SH-SY5Y (cell line): ENCODE data around the gene GALNT2.

ENCODE experiments used
- GATA2 ChIP-seq: IDR thresholded peaks from 2 replicates; pipeline ENCODE4 v1.6.1; 2011; ENCODE audit warnings: mild to moderate bottlenecking, low read depth, low read length
- GATA3 ChIP-seq: IDR thresholded peaks from 2 replicates; pipeline ENCODE4 v1.6.1; 2011; ENCODE audit warnings: low read depth, mild to moderate bottlenecking, low read length, moderate library complexity

DNA sequence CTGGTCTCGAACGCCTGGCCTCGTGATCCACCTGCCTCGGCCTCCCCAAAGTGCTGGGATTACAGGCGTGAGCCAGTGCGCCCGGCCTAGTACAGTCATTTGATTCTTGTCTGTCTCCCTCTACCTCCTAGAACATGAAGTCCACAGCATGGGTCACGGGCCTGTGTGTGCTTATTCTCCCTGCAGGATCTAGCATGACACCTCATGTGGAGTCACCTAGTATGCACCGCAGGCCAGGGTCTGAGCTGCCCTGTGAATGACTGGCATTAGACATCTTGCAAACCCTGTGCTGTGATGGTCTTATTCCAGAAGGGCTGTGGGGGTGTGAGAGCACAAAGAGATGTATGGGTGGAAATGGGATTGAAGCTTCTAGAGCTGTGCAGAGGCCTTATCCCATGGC, 133.2 kb downstream of the GALNT2 start:
- TF ChIP-seq GATA2, result no peak
- no peak for TF ChIP-seq GATA3
